Measurements from ENCODE around the gene PRB2.
"Not testable (repeated sequence)": the region's sequence is repeated elsewhere in the genome, so short reads cannot be mapped to it uniquely, and the experiment has no call there.

Gene PRB2

DNA sequence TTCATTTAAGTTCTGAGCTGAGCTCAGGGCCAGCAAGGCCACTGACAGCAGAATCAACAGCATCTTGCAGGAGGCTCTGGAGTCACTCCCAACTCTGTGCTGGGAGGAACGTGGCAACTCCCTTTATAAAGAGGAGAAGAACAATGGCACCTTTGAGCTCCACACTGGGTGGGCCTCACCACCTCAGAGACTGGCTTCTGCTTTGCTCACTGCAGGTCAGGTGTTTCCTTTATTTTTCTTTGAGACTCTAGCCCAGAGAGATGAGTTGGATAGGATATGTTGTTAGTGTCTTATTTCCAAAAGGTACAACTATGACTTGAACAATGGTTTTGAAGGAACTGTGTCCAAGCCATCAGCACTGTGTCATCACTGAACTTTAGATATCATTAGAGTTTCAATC, at the start of gene PRB2:
PRB2 (minus strand) TSS at position 101 of the 400 bp plus-strand sequence; CDS start at position 63, 38 bp downstream.
- not testable (repeated sequence) for DNase-seq

- DNase-seq: no peak
These were observed 42.6 kb upstream of the PRB2 start for GRCh38 chr12:11437966-11438365.

DNA sequence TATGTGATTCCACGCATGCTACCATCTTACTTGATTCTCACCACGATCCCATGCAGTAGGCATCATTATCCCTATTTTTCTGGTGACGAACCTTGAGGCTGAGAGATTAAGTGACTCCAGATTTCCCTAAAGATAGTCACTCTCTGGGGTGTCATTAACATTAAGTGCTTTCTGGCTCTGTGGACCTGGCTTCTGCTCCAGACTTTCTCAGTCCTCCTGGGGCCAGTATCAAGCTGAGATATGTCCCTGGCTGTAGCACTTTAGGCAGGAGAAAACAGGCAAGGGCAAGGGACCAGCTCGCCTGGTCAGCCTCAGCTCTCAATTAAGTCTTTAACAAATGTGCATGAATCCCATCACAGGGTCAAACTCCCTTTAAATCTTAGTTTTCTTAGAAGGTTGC, 38.3 kb upstream of the PRB2 start:
- DNase-seq: no peak

DNA sequence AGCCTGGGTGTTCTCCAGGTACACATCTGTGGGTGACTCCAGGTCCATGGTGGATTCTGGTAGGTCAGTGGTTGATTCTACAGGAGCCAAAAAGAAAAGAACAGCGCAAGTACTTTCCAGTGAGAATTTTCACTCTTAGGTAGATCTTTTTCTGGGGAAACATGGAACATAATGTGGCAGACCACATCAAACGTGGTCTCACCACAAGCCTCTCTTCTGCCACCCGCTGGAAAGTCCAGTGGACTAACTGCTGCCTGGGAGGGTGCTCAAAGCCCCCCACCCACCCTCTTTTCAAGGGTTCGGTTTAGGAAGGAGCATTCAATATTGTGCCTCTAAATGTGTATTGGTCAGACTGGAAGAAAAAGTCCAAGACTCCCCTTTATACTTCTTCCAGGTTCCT, 36.1 kb upstream of the PRB2 start:
- DNase-seq: no peak

- DNase-seq: no peak
These were observed 32.0 kb upstream of the PRB2 start for GRCh38 chr12:11427341-11427740.

GRCh38 chr12:11412731-11413130, 17.4 kb upstream of the PRB2 start:
- DNase-seq: no peak

- DNase-seq: no peak
These were observed 12.7 kb upstream of the PRB2 start for GRCh38 chr12:11408096-11408495.

DNA sequence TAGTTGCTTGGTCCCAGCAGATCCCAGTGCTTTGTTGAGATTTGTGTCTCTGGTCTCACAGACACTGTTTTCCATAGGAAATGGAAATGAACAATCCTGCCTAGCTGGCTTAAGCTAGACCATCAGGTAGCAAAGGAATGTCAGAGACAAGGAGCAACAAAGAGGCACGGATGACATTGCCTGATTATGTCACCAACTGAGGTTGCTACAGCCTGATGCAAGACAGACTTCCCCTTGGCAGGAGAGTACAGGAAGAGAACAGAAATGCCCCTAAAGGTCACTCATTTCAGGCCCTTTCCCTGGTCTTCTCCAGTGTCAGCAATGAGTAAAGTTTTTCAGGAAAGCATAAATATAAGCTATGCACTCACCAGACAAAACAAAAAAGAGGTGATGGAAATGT, 2.0 kb upstream of the PRB2 start:
- no peak for DNase-seq

DNA sequence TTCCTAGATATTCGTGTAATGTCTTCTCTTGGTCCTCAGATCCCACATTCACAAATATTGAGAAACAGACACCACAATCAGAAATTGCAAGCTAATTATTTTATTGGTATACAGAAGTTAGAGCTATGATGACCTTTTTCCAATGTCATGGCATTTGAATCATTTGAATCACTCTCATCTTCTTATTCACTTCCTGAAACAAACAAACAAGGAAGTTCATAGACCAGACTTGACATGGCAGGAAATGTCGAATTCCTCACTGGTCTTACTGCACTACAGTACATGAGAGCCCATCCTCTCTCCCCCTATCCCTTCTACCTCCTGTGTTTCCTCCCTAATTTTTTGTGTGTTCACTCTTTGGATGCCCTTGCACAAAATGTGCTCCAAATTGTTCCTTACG, 3.9 kb downstream of the PRB2 start:
- DNase-seq: not testable (repeated sequence)

- DNase-seq: not testable (repeated sequence)
These were observed 17.9 kb downstream of the PRB2 start for GRCh38 chr12:11377420-11377819.

- DNase-seq: no peak
These were observed 34.2 kb downstream of the PRB2 start for GRCh38 chr12:11361151-11361550.

GRCh38 chr12:11360205-11360883, 35.0 kb downstream of the PRB2 start:
- DNase-seq: peak; percentile 70

GRCh38 chr12:11351736-11352135, 43.6 kb downstream of the PRB2 start:
- not testable (repeated sequence) for DNase-seq

- no peak for DNase-seq
These were observed 46.9 kb downstream of the PRB2 start for GRCh38 chr12:11348439-11348838.

DNA sequence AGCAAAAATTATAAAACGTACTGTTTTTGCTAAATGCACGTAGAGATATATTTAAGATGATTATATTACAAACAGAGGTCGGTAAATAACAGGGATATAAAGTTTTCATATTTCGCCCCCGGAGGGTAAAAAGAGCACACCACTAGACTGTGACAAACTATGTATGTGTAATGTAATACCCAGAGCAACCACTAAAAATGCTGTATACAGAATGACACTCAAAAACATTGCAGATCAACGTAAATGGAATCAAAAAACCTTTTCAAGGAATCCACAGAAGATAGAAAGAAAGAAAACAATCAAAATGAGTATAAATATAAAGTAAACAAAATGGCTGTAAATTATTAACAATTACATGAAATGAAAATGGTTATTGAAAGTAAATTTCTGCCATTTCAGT, 47.6 kb downstream of the PRB2 start:
- no peak for DNase-seq

DNA sequence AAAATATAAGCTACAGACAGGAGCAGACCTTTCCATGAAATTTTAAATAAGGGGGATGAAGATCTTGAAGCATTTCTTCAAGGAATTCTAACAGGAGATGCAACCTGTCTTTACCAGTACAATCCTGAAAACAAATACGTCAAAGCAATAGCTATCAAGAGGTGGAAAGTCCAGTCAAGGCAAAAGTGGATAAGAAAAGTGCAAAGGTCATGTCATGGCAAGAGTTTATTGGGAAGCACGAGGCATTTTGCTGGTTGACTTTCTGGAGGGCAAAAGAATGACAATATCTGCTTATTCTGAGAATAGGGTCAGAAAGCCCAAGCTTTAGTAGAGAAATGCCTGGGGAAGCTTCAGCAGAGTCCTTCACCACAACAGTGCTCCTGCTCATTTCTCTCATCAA, 50.9 kb downstream of the PRB2 start:
- DNase-seq: no peak

All from HCEC 1CT (cell line).